HFF-Myc (cell line): ENCODE results near the gene CHRM2.

Experiments used
- DNase-seq: peaks from one replicate; pipeline ENCODE4 v3.0.0-alpha.2; 2011; ENCODE audit warnings: low read depth; ENCODE audit errors: extremely low read depth
- H3K4me3 ChIP-seq: replicated peaks from 2 replicates; pipeline ENCODE4 v1.5.1; 2011; ENCODE audit warnings: low read depth, mild to moderate bottlenecking, control low read depth, low read length
- TF ChIP-seq, protein P1 (sequence below): IDR thresholded peaks from 2 replicates; pipeline ENCODE4 v1.5.1; 2012; ENCODE audit warnings: mild to moderate bottlenecking, low read depth, low read length, control low read depth; ENCODE audit errors: missing control alignments

CHRM2 gene

GRCh38 chr7:136874393-136875032 is 6.1 kb downstream of the CHRM2 start:
- DNase-seq = peak; percentile 9
- no peak overlapping the region for H3K4me3 ChIP-seq
- TF ChIP-seq, protein P1, sequence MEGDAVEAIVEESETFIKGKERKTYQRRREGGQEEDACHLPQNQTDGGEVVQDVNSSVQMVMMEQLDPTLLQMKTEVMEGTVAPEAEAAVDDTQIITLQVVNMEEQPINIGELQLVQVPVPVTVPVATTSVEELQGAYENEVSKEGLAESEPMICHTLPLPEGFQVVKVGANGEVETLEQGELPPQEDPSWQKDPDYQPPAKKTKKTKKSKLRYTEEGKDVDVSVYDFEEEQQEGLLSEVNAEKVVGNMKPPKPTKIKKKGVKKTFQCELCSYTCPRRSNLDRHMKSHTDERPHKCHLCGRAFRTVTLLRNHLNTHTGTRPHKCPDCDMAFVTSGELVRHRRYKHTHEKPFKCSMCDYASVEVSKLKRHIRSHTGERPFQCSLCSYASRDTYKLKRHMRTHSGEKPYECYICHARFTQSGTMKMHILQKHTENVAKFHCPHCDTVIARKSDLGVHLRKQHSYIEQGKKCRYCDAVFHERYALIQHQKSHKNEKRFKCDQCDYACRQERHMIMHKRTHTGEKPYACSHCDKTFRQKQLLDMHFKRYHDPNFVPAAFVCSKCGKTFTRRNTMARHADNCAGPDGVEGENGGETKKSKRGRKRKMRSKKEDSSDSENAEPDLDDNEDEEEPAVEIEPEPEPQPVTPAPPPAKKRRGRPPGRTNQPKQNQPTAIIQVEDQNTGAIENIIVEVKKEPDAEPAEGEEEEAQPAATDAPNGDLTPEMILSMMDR = peak; percentile 47

DNA sequence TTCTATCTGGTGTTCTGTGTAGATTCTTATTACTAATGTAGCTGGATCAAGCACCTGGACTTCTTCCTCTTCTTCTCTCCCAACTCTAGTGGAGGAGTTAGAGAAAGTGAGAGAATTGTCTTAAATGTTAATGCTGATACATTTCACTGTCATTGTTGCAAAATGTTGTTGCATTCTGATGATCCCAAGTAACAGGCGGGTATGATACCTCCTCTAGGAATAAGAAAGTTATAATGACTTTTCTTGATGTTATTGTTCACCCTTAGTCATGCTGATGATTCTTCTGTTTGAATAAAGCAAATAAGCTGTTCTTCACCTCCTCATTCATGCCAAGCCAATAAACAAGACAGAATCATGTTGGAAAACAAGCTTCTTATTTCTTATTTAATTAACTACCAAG is 9.1 kb downstream of the CHRM2 start:
- no peak for DNase-seq
- no peak overlapping the region for H3K4me3 ChIP-seq
- TF ChIP-seq, protein P1 = no peak

DNA sequence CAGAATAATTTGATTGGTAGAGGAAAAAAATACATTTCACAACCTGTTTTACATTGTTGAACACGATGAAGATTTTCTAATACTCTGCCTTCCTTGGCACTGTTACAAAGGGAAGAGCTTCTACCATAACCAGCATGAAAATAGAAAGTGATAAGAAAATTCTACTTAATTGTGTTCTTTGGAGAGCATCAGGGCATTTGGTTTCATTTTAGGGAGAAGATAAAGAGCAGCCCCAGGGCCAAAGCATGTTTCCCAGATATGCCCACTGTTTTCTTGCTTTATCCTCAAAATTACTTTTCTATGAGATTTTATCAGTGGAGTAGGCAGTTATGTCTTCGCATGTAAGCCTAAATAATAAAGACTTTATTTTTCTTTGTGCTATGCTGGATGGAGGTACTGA is 9.5 kb downstream of the CHRM2 start:
- TF ChIP-seq, protein P1 = no peak
- DNase-seq = no peak
- H3K4me3 ChIP-seq = no peak overlapping the region

GRCh38 chr7:136878878-136879277 is 10.4 kb downstream of the CHRM2 start:
- DNase-seq = no peak
- no peak overlapping the region for H3K4me3 ChIP-seq
- TF ChIP-seq, protein P1 = no peak

DNA sequence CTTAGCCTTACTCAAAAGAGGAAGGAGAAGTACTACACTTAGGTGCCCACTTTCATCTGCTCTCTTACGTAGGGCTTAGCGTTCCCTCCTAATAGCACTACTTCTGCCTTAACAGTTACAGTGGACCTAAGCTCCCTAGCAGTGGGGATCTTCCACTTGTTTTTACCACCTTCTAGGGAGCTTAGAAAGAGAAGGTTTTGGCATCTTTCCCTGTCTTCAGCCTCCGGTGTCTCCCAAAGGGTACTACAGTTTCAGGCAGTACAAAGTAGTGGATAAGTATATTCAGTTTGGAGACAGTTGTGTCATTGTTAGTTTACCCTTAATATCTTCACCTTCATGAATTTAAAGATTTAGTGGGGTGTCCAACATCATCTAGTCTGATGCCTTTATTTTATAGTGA is 14.6 kb downstream of the CHRM2 start:
- H3K4me3 ChIP-seq = no peak overlapping the region
- no peak for DNase-seq
- TF ChIP-seq, protein P1 = no peak

- H3K4me3 ChIP-seq = no peak overlapping the region
- DNase-seq = no peak
- TF ChIP-seq, protein P1 = no peak
Measured at GRCh38 chr7:136884492-136884891, 16.0 kb downstream of the CHRM2 start.

GRCh38 chr7:136887317-136887716 is 18.9 kb downstream of the CHRM2 start:
- H3K4me3 ChIP-seq = no peak overlapping the region
- no peak for DNase-seq
- TF ChIP-seq, protein P1 = no peak
